Stimulated activated CD4-positive, alpha-beta T cell treated with anti-CD3 and anti-CD28 coated beads, Interleukin-2, amount 100 ng/mL, for 48 hours (primary cell): ENCODE results near the gene CAMTA1.

ENCODE experiments used
- DNase-seq, 2 donors: peaks; one replicate each; pipeline ENCODE4 v3.0.0-alpha.2; 2020

Gene CAMTA1

DNA sequence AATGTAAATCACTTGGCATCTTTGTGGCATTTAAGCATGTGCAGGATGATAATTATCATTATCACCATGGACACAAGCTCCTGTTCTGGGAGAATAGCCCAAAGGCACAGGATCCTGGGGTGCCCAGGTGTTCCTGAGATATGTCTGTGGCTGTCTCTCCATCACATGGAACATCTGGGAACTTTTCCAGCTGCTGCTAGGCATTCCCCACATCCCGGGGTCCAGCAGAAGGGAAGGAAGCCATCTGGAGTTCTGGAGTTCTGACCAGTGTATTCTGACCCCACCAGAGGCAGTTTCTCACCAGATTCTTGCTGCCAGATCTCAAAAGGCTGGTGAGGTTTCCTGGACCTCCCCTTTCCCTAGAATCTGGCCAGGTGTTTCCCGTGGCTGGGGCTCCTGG lies 726.1 kb downstream of the CAMTA1 start:
- DNase-seq, result no peak

DNA sequence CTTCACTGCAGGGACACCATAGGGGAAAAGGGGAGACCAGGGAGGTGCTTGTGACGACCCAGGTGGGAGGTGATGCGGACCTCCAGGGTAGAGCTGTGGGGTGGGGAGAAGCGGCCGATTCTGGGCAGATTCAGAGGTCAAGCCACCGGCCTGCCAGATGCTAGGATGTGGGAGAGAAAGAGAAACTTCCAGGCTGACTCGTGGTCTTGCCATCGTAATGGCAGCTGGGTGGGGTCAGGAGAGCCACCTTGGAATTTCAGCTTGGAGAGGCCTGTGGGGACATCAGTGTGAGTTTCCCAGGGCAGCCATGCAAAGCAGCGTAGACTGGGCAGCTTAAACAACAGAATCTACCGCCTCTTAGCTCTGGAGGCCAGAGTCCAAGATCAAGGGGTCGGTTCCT lies 727.8 kb downstream of the CAMTA1 start:
- DNase-seq, result no peak

DNA sequence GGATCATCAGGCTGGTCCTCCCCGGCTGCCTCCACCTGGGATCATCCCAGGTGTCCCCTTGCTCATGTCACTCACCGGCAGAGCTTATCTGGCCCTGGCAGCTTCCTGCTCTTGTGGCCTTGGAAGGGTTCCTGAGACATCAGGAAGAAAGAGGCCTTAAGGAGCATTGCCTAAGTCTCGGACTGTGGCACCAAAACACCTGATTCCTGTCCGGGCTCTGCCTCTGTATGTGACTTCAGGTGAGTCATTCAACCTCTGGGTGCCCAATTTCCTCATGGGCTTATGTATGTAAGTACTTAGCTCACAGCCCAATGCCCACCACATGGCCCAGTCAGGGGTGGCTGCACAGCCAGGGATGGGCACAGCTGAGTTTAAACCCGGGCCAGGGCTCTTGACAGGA lies 729.9 kb downstream of the CAMTA1 start:
- DNase-seq, result no peak

DNA sequence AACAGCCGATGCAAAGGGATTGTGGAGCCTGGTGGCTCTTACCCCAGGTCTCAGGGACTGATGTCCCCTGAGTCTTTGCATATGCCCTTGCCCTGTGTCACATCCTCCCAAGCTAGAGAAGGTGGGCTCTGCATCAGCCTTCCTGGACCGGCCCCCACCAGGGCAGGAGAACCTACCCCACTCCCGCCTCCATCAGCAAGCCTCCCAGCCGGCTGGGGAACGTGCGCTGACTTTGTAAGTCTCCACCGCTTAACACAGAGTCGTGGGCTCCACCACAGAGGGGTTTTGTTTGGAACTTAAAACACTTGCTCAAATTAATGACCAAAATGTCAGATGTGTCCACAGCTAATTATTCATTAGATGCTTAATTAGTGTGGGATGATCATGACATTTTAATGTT lies 730.6 kb downstream of the CAMTA1 start:
- no peak for DNase-seq

DNA sequence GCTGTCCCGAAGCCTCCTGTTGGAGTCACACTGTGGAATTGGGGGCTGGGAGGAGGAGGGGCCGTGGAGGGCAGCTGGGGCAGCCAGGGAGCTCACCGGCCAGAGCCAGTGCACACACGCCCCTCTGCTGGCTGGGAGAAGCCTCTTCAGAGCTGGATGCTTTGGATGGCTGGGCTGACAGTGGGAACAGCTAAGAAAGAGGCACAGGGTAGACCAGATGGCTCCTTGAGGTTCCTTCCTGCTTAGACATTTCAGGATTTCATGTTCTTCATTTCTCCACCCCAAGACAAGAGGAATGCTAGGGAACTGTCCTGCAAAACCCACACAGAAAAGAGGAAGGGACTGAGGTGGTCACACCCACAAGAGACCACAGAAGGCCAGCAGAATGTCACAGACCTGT lies 731.1 kb downstream of the CAMTA1 start:
- no peak for DNase-seq

DNA sequence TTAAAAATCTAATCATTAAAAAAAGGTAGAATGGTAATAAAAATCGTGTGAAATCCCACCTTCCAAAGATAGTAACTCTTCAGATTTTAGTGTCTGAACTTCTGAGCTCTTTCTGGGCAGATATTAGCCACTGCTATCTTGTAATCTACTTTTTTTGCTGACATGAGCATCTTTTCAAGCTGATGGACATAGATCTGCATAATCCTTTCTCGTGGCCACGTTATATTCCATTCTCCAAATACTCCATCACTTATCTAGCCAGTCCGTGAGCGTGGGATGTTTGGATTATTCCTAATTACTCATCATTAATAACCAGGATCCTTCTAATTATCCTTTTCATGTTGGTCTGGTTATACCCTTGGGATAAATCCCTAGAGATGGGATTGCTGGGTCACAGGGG lies 731.7 kb downstream of the CAMTA1 start:
- DNase-seq, result no peak

DNA sequence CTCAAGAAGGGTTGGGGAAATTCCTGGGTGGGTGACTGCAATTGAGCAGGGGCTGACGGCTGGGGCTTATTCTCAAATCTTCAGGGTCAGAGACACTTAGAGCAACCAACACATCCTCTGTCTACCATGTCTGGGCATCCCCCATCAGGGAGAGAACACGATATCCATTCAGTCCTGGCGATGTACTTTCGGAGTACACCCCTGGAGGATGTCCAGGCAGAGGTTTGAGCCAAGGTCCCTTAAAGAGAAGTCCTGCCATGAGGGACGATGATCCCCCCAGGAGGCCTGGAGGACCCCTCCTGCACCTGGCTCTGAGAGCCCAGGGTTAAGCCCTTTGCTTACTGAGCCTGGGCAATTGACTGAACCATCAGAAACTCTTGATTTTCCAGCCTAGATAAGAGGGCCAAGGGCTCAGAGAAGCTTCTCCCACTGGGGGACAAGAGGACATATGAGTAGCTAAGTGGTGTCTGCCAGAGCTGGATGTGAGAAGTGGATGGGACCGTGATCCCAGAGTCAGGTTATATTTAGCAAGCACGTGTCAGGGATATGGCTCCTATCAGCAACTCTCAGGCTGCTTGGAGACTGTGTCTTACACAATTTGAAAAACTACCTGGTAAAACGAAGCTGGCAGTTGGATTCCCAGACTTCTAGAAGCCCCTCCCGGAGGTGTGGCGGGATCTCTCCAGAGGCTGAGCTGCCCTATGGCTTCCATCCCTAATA lies 732.5 kb downstream of the CAMTA1 start:
- no peak for DNase-seq

DNA sequence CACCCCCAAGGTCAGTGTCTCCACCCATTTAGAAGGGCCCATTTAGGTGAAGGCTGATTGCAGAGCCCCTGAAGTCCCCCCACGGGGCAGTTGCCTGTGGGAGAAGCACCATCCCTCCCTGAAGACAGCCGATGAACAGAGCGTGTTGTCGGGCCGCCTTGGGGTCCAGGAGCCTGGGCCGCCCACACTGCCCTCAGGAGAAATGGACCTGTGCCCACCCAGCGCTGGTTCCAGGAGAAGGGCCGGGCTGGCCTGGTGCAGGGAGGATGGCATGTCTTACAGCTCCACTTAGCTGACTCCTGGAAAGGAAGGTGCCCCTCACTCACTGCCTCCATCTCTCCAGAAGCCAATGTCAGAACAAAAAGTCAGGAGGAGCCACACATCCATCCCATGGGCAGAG lies 733.2 kb downstream of the CAMTA1 start:
- DNase-seq, result no peak

DNA sequence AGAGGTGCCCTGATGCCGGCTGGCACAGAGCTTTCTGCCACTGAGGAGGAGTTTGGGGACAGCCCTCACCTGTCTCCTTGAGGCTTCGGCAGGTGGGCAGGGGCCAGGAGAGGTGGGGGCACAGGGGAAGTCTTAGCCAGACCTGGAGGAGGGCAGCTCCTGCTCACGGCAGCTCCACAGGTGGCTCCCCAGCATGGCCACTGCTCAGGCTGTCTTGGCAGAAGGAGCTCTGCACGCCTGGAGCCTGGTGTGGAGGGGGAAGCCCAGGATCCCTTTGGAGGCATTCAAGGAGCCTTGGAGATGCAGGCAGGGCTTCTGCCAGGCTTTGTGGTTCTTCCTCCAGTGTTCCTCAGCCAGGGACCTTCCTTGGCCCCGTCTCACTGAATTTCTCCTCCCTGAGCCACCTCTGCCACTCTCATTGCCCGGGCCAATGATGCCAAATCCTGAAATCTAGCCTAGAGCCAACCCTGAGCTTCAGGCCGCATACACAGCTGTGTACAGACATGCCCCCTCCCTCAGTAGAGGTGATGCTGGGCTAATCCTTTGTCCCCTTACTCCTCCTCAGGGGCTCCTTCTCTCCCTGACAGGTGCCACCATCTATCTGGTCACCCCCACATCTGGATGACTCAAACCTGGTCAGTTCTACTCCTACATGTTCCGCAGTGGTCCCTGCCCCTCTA lies 734.1 kb downstream of the CAMTA1 start:
- DNase-seq, result no peak

DNA sequence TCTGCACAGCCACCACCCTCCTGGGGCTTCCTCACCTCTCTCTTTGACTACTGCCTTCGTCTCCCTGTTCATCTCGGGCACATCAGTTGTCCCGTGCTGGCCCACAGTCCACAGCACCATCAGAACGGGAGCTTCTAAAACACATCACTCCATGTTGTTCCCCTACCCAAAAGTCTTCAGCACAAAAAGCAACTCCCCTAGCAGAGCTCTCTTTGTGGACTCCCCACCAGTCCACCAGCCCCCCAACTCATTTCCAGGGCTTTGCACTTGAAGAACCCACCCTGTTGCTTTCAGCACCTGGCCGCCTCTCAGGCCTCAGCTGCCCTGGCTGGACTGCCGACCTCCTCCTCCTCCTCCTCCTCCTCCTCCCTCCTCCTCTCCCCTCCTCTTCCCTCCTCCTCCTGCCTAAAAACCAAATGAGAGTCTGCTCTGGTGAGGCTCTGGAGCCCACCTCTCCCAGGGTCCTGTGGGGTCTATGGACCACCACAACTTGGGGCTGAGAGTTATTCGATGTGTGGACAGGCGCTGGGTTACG lies 734.7 kb downstream of the CAMTA1 start:
- no peak for DNase-seq

DNA sequence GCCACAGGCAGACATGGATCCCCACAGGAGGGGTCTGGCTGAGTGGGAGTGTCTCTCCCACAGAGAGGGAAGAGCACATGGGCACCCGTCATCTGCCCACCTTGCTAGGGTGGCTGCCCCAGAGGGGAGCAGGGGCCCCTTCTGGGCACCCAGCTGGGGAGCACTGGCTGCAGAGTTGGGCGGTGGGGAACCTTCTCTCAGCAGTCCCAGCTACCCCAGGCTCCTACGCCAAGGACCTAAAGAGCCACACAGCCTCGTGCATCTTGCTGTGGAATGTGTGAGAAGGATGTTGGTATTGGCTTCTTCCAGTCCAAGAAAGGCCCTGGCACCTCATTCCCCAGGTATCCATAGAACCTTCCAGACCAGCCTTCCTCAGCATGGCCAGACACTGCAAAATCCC lies 735.2 kb downstream of the CAMTA1 start:
- DNase-seq, result no peak

DNA sequence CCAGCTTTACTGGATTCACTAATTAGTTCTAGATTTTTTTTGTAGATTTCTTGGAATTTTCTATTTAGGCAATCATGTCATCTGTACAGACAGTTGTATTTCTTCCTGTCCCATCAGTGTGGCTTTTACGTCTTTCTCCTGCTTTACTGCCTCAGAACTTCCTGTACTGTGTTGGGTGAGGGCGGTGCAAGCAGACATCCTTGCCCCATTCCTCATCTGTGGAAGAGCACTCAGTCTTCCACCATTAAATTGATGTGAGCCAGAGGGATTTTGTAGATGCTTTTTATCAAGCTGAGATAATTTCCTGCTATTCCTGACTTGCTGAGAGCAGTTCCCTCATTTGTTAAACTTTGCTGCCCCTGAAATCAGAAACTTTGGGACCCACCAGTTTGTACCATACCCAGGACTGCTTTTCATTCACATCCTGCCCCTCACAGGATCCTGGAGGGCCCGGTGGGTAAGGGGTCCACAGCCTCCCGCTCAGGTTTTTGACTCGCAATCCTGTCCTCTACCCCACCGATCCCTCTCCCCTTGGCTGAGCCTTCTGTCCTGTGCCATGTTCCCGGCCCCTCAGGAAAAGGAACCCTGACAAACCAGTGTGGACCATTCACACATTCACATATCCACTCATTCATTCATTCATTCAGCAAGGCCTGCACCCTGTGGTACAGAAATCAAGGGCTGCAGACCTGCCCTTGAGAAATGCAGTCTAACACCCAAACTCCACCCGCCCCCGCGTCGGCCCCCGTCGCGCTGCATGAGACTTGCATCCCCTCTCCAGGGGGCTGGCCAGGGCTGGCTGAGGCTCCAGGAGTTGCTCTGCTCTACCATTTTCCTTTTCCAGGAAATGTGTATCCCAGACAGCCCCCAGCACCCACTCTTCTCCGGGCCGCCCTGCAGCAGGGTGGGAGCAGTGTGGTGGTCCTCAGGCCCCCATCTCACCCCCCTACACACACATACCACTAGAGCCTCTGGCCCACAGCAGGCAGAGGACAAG lies 739.4 kb downstream of the CAMTA1 start:
- no peak for DNase-seq

DNA sequence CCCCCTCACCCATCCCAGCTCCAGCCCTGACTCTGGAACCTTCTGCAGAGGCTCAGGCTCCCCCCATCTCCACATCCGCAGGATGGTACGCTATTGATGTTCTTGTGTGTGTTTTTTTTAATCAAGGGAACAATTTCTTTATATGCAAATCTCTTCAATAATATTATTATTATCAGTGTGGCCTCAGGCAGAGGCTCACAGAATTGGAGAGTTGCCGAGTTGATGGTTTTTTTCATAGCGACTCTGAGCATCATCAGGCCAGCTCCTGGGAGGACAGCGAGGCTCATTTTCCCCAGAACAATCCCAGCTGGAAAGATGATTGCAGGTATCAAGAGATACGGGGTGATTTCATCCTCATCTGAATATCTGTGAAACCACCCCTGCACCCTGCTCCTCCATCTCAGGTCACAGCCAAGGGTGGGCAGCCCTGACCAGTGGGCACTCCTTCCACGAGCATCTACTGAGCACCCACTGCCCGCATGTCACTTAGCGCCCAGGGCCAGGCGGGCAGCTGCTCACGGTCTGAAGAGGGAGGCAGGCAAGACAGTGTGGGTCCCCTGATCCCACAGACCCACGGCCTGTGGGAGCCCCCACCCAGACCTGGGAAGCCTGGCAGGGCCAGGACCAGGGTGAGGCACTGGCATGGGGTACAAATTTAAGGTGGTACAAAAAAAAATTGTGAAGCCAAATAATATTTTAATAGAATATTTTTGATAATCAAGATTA lies 740.2 kb downstream of the CAMTA1 start:
- DNase-seq, result no peak

DNA sequence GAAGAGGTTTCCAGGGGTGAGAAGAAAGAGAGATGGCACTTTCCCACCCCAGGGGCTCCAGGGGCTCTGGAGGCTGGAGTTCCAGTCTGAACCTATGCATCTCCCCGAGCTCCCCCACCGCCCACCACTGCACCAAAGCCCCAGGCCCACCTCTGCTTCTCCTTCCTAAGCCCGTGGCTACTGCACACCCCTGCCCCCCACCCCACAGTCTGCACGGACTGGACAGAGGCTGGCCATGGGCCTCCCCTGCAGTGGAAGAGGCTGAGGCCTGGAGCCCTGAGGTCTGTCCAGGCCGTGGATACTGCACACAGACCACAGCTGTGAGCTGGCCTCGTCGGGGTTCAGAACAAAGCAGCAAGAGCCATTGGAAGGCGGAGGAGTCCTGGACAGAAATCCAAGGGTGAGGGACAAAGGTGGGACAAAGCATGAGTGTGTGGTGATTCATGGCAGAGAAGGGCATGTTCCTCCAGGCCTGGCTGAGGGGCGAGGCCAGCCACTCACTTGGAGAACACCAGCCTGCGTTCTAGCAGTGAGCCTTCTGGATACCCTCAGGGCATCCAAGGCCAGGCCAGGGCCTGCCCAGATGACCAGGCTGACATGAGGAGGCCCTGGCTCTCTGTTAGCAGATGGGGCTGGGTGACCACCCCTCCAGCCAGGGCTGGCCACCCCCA lies 741.1 kb downstream of the CAMTA1 start:
- DNase-seq, result no peak

DNA sequence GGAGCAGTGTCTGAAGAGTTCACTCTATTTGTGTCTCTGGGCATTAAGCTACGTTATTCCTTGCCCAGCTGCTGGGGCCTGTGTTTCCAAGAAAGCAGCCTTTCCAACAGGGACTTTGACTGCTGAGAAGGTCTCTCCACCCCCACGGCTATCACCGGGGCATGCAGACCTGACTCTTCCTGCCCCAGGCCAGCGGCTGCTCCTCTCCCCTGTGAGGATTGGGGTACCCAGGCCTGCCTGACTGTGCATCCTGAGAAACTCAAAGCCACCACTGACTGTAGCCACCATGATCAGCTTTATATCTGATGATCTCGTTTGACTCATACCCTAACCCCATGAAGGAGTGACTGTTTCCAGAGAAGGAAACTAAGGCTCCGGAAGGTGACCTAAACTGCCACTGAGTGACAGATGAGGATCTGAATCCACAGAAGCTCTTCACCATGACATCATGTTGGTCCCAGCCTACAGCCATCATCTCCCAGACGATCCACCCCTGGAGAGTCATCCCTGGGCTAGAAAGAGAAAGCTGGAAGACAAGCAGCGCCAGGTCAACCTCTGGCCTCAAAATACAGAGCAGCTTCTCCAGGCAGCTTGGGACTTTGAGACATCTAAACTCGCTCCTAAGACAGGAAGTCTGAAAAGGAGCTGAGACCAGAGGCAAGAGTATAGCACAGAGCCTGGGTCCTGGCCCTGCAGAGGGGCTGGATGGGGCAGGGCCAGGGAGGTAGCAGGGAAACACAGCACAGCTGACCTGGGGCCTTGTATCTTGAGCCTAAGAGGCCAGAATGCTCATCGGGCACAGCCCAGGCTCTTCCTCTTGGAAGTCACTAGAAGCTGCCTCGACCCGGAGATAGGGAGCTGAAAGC lies 741.8 kb downstream of the CAMTA1 start:
- DNase-seq, result no peak

DNA sequence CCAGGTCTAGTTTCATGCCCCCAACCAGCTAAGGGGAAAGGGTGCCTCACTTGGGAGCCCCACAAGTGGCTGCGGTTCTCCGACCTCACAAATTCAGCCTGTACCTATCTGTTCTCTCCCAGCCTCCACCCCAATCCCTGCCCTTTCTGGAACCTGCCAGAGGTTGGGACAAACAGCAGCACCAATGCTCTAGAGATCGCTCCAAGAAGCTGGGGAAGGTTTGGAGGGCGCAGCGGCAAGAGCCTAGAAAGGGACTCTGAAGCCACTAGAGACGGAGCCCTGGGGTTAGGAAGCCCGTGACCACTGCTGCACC lies 742.4 kb downstream of the CAMTA1 start:
- no peak for DNase-seq

DNA sequence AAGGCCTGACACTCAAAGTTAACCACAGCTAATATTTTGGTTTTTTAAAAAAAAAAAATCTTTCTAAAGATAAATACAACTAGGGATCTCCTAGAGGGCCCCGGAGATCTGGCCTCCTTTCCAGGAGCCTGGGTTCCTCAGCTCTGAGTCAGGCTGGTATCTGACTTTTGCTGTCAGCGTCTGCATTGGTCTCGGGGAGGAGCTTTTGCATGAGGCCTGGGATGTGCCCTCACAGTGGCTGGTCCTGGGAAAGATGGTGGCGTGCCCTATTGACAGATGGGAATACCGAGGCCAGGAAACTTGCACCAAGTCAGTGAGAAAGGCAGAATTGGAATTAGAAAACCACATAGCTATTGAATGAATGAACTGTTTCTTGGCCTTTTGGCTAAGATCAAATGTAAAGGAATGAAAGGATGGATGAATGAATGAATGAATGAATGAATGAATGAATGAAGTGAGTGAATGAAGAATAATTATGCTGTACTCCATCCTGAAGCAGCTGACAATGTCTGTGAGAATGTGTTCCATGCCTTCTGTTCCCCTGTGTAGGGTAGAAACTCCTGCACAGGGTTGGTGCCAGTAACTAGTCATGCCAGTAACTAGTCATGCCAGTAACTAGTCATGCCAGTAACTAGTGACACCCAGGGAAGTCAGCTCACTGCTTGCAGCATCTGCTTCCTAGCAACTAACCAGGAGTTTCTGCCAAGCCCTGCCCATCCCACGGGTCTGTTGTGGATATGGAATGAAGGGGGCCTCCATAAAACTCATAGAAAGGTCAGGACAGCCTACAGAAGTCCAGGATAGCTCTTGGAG lies 743.3 kb downstream of the CAMTA1 start:
- no peak for DNase-seq

DNA sequence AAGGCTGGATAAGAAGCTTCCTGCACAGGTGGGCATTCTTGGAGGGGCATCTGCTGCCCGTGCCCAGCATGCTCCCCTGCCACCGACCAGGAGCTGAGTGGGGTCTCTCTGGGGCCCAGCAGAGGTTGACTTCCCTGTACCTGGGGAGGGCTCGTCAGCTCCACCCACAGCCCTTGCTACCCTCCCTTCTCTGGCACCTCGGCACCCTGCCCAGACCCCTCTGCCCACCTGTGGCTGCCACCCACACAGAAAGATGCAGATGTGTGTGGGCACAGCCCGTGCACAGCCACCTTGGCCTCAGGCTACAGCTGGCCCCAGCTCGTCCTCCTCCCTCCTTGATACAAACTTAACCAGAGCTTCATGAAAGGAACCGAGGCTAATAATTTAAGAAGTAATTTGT lies 744.7 kb downstream of the CAMTA1 start:
- no peak for DNase-seq

DNA sequence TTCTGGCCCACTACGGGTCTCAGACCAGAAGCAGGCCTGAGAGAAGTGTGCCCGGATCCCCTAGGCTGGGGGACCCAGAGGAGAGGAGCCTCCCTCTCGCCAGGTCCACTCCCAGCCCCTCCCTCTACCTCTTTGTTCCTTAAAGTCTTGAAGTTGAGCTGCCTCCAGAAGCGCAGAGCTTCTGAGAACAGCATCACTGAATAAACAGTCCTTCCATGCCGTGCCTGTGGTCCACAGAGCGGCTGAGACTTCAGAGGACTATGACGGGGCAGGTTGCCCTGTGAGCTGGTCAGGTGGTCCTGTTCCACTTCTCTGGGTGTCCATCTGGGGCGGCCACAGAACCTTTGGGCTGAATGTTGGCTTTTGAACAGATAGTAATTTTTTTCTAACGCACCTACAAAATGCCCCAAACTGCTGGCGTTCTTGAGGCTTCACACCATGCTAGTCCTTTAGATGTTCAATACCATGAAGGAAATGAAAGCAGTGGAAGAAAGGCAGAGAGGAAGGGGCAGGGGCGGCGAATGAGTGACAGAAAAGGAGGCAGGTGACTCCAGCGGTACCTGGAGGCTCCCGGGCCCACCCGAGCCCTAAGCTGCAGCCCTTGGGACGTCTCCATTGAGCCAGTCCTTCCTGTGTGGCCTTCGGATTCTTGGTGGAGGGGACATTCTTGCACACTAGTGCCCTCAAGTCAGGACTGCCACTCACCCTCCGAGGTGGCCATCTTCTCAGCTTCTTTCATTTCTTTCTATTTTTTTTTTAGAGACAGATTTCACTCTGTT lies 746.5 kb downstream of the CAMTA1 start:
- no peak for DNase-seq

DNA sequence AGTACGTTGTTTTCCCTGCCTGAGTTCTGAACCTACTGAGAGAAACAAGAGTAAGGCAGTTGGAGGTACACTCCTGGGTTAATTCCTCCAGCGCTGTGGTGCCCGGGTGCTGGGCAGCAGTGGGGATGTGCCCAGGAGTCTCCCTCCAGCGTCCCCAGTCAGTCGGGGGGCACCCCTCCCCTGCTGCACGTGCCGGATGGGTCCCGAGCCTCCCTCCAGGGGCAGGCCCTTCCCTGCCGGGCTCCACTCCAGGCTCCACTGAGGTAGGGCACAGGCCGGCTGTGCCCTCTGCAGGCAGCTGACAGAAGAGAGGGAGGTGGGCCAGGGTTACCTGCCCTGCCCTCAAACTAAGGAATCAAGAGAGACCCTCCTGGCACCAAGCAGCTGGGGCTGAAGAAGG lies 747.8 kb downstream of the CAMTA1 start:
- no peak for DNase-seq
